Astrocyte of the spinal cord (primary cell): ENCODE measurements around the gene PPP2R1B.
"Not testable (repeated sequence)": the region's sequence is repeated elsewhere in the genome, so short reads cannot be mapped to it uniquely, and the experiment has no call there.

Experiments used
- DNase-seq: peaks from one replicate; pipeline ENCODE4 v3.0.0; 2011; ENCODE audit warnings: low read depth, low spot score
- H3K4me3 ChIP-seq: 2 replicates; pipeline ENCODE4 v1.5.1; 2011; ENCODE audit warnings: low read depth, mild to moderate bottlenecking, low read length, moderate library complexity
- CTCF ChIP-seq: IDR thresholded peaks from 2 replicates; pipeline ENCODE4 v1.5.1; 2012; ENCODE audit warnings: low read depth, mild to moderate bottlenecking, low read length, inconsistent platforms
- in situ Hi-C: cut with HindIII; loops from 2 replicates; pipeline ENCODE4 v1.10.0; 2017; ENCODE audit warnings: low sequenced_read_pairs

The PPP2R1B gene

GRCh38 chr11:111718436-111718835, 47.8 kb downstream of the PPP2R1B start:
- peak; percentile 4 for TF ChIP-seq CTCF
- in situ Hi-C loops: no loop called here
- peak; percentile 90 for DNase-seq
- H3K4me3 ChIP-seq: no peak overlapping the region

DNA sequence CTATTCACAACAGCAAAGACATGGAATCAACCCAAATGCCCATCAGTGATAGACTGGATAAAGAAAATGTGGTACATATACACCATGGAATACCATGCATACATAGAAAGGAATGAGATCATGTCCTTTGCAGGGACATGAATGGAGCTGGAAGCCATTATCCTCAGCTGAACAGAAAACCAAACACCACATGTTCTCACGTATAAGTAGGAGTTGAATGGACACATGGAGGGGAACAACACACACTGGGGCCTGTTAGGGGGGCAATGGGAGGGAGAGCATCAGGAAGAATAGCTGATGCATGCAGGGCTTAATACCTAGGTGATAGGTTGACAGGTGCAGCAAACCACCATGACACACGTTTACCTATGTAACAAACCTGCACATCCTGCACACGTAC, 48.5 kb downstream of the PPP2R1B start:
- DNase-seq, in situ Hi-C loops, H3K4me3 ChIP-seq: not testable (repeated sequence)

DNA sequence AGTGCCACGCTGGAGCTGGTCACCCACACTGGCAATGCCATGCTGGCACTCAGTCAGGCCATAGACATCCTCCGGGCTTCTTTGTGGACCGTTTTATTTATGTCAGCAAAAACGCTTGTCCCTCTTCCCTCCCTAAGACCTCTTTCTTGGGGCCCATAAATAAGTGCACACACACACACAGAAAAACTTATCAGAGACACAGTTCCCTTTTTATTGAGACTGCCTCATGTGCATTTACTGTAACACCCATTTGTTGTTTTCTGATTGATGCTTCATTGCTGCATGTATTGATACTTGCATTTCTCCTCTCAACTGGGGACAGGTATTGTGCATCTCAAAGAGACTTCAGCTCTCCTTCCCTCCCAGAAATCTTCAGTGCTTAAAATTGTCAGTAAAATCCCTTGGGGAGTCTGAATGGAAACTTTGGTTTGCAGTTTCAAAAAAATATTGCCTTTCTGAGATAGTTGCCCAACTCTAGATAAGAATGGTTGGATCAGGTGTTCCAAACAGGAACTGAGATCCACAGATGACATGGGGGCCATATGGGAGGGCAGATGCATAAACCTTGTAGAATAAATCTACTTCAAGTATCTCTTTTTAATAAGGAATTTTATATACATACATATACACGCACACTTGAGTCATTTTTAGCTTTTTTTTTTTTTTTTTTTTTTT, 50.9 kb downstream of the PPP2R1B start:
- no peak for DNase-seq
- TF ChIP-seq CTCF: no peak
- H3K4me3 ChIP-seq: no peak overlapping the region
- in situ Hi-C loops: no loop called here

- no peak for DNase-seq
- H3K4me3 ChIP-seq: no peak overlapping the region
- in situ Hi-C loops: no loop called here
- TF ChIP-seq CTCF: no peak
Measured at GRCh38 chr11:111714522-111714921, 51.7 kb downstream of the PPP2R1B start.

GRCh38 chr11:111707691-111708067, 58.5 kb downstream of the PPP2R1B start:
- H3K4me3 ChIP-seq: no peak overlapping the region
- TF ChIP-seq CTCF: no peak
- DNase-seq: no peak
- in situ Hi-C loops: no loop called here

- no peak overlapping the region for H3K4me3 ChIP-seq
- no peak for TF ChIP-seq CTCF
- in situ Hi-C loops: no loop called here
- DNase-seq: peak; percentile 94
Measured at GRCh38 chr11:111707039-111707690, 59.0 kb downstream of the PPP2R1B start.

- no peak overlapping the region for H3K4me3 ChIP-seq
- no peak for DNase-seq
- TF ChIP-seq CTCF: no peak
- in situ Hi-C loops: no loop called here
Measured at GRCh38 chr11:111703576-111703975, 62.6 kb downstream of the PPP2R1B start.
